IMR-90 (cell line): ENCODE results near the gene RAB39A. TPM values are rescaled to one million over a fixed set of nuclear protein-coding genes. Genes with fewer than 3 reads are reported as not detected.

Experiments
- ATAC-seq: fragments of 200-7000 bp; cut with Tn5 transposase; 2 replicates; pipeline ENCODE4 v1.9.1; 2020; ENCODE audit warnings: low read depth, mild to moderate bottlenecking, moderate library complexity
- BruUV-seq: library from RNA; stranded (reverse); fragments of 400-500 nt; replicated peaks from 2 replicates; lab custom pipeline; 2021; lab: Mats Ljungman, UMichigan
- CTCF ChIA-PET: fragments of 300-600 bp; formaldehyde crosslinking; extraction: SDS; loops from one replicate; lab custom pipeline; 2021; ENCODE audit warnings: antibody characterized with exemption; lab: Yijun Ruan, JAX
- POLR2A ChIA-PET: fragments of 300-600 bp; sonication (Branson Sonifier 250); formaldehyde crosslinking; loops from one replicate; lab custom pipeline; 2022; ENCODE audit warnings: antibody characterized with exemption; ENCODE audit not compliant: unreplicated experiment; lab: Charles Lee
- DNase-seq: peaks from one replicate; pipeline ENCODE4 v3.0.0; 2013
- H2AFZ ChIP-seq: replicated peaks from 2 replicates; pipeline ENCODE3; 2013; ENCODE audit warnings: low read length, mild to moderate bottlenecking; ENCODE audit not compliant: poor library complexity
- H2AK5ac ChIP-seq: 2 replicates; pipeline ENCODE4 v1.6.1; 2013; ENCODE audit warnings: low read depth, low read length, inconsistent platforms
- H2AK9ac ChIP-seq: replicated peaks from 2 replicates; pipeline ENCODE3; 2013; ENCODE audit warnings: mild to moderate bottlenecking, low read depth, low read length, moderate library complexity; ENCODE audit not compliant: poor library complexity
- H2BK120ac ChIP-seq: 2 replicates; pipeline ENCODE4 v1.6.1; 2013; ENCODE audit warnings: low read depth, low read length, inconsistent platforms
- H2BK15ac ChIP-seq: 3 replicates; pipeline ENCODE4 v1.6.1; 2013; ENCODE audit warnings: low read depth, low read length, inconsistent platforms
- H2BK20ac ChIP-seq: 2 replicates; pipeline ENCODE4 v1.6.1; 2013; ENCODE audit warnings: low read depth, mild to moderate bottlenecking, inconsistent platforms, low read length, moderate library complexity
- H2BK5ac ChIP-seq: 2 replicates; pipeline ENCODE4 v1.6.1; 2013; ENCODE audit warnings: mild to moderate bottlenecking, low read depth, low read length, inconsistent platforms; ENCODE audit not compliant: poor library complexity, severe bottlenecking
- H3K14ac ChIP-seq: replicated peaks from 2 replicates; pipeline ENCODE4 v1.6.1; 2013; ENCODE audit warnings: low read depth, low read length, inconsistent platforms
- H3K18ac ChIP-seq: 2 replicates; pipeline ENCODE4 v1.6.1; 2013; ENCODE audit warnings: low read depth, low read length, control low read depth
- H3K23ac ChIP-seq: 2 replicates; pipeline ENCODE4 v1.6.1; 2013; ENCODE audit warnings: low read depth, low read length, inconsistent platforms
- H3K27ac ChIP-seq: 2 replicates; pipeline ENCODE4 v1.5.1; 2013; ENCODE audit warnings: mild to moderate bottlenecking, control low read depth, low read length; ENCODE audit not compliant: insufficient read depth
- H3K27me3 ChIP-seq: 2 replicates; pipeline ENCODE4 v1.6.1; 2013; ENCODE audit warnings: low read length; ENCODE audit not compliant: control insufficient read depth, insufficient read depth
- H3K36me3 ChIP-seq: 2 replicates; pipeline ENCODE4 v1.6.1; 2013; ENCODE audit warnings: low read length, mixed read lengths; ENCODE audit not compliant: control insufficient read depth, insufficient read depth
- H3K4ac ChIP-seq: 2 replicates; pipeline ENCODE4 v1.6.1; 2013; ENCODE audit warnings: low read depth, low read length, inconsistent platforms
- H3K4me1 ChIP-seq: 2 replicates; pipeline ENCODE4 v1.6.1; 2013; ENCODE audit warnings: low read length, mixed read lengths; ENCODE audit not compliant: control insufficient read depth, insufficient read depth
- H3K4me2 ChIP-seq: 2 replicates; pipeline ENCODE4 v1.6.1; 2013; ENCODE audit warnings: low read depth, mild to moderate bottlenecking, control low read depth, low read length, moderate library complexity
- H3K4me3 ChIP-seq: 2 replicates; pipeline ENCODE4 v1.5.1; 2013; ENCODE audit warnings: low read depth, mild to moderate bottlenecking, control low read depth, low read length, moderate library complexity; ENCODE audit not compliant: insufficient read depth
- H3K56ac ChIP-seq: 2 replicates; pipeline ENCODE4 v1.6.1; 2013; ENCODE audit warnings: low read length, inconsistent platforms; ENCODE audit not compliant: insufficient read depth; ENCODE audit errors: extremely low read depth
- H3K79me1 ChIP-seq, 2 experiments: 2 replicates each; pipeline ENCODE4 v1.6.1; 2013; ENCODE audit warnings: low read length in 2 of 2, inconsistent platforms in 1 of 2, low read depth in 1 of 2
- H3K9ac ChIP-seq: 2 replicates; pipeline ENCODE4 v1.6.1; 2013; ENCODE audit warnings: low read depth, low read length, control low read depth
- H3K9me1 ChIP-seq: 2 replicates; pipeline ENCODE4 v1.6.1; 2013; ENCODE audit warnings: low read length, inconsistent platforms; ENCODE audit not compliant: insufficient read depth
- H3K9me3 ChIP-seq: 2 replicates; pipeline ENCODE4 v1.6.1; 2013; ENCODE audit warnings: low read length; ENCODE audit not compliant: control insufficient read depth, insufficient read depth
- H4K20me1 ChIP-seq: 2 replicates; pipeline ENCODE4 v1.6.1; 2013; ENCODE audit warnings: low read length, inconsistent platforms; ENCODE audit not compliant: insufficient read depth
- H4K5ac ChIP-seq: 2 replicates; pipeline ENCODE4 v1.6.1; 2013; ENCODE audit warnings: mild to moderate bottlenecking, low read depth, low read length, control low read depth
- H4K8ac ChIP-seq, 2 experiments: 2 replicates each; pipeline ENCODE4 v1.6.1; 2013; ENCODE audit warnings: low read depth in 2 of 2, low read length in 2 of 2, control low read depth in 1 of 2, inconsistent platforms in 1 of 2
- H4K91ac ChIP-seq: 2 replicates; pipeline ENCODE4 v1.6.1; 2013; ENCODE audit warnings: low read depth, low read length, inconsistent platforms; ENCODE audit not compliant: insufficient read depth
- CEBPB ChIP-seq: IDR thresholded peaks from 2 replicates; pipeline ENCODE4 v1.6.1; 2012; ENCODE audit warnings: low read depth, low read length, improper control_type of control experiment
- FOS ChIP-seq: fragments of 150-350 bp; IDR thresholded peaks from 2 replicates; pipeline ENCODE4 v1.6.1; 2016; ENCODE audit warnings: low read depth, low read length
- MXI1 ChIP-seq: IDR thresholded peaks from 2 replicates; pipeline ENCODE4 v1.6.1; 2012; ENCODE audit warnings: low read depth, mild to moderate bottlenecking, low read length, moderate library complexity, borderline replicate concordance
- POLR2A ChIP-seq: IDR thresholded peaks from 2 replicates; pipeline ENCODE4 v1.6.1; 2012; ENCODE audit warnings: mild to moderate bottlenecking, low read depth, low read length
- RCOR1 ChIP-seq: IDR thresholded peaks from 2 replicates; pipeline ENCODE4 v1.6.1; 2012; ENCODE audit warnings: mild to moderate bottlenecking, low read length, improper control_type of control experiment; ENCODE audit not compliant: insufficient replicate concordance
- RFX5 ChIP-seq: IDR thresholded peaks from 2 replicates; pipeline ENCODE4 v1.8.0; 2012; ENCODE audit warnings: low read depth, mild to moderate bottlenecking, low read length, moderate library complexity
- SMC3 ChIP-seq: fragments of 150-350 bp; IDR thresholded peaks from 2 replicates; pipeline ENCODE4 v1.6.1; 2016; ENCODE audit warnings: low read depth, mild to moderate bottlenecking, antibody characterized with exemption, low read length, moderate library complexity
- WGBS, 2 experiments: methylation state at CpG; one replicate each; pipeline versions ENCODE4 v1.1.5 to v1.1.7; 2013; ENCODE audit warnings: missing lambda C conversion rate in 2 of 2; ENCODE audit not compliant: insufficient read length in 1 of 2; ENCODE audit errors: extremely low coverage in 2 of 2; 5-methylcytosine and 5-hydroxymethylcytosine counted together
- dilution Hi-C: fragments of 300-500 bp; cut with HindIII; formaldehyde crosslinking; loops from one replicate; pipeline ENCODE4 v1.14.3; 2018; ENCODE audit warnings: low sequenced_read_pairs; ENCODE audit not compliant: unreplicated experiment
- in situ Hi-C: fragments of 300-500 bp; cut with MboI; formaldehyde crosslinking; loops from 3 replicates; pipeline ENCODE4 v1.14.3; 2019; ENCODE audit warnings: low sequenced_read_pairs, inconsistent platforms, mixed read lengths
- intact Hi-C: fragments of 100-400 bp; cut with micrococcal nuclease; formaldehyde crosslinking; loops from 2 replicates; pipeline ENCODE4 v1.10.0; 2022
- polyA plus RNA-seq, 3 experiments: library from polyadenylated mRNA; depleted of rRNA; stranded (reverse); fragments of >200 nt; gene quantifications; 2 replicates each; pipeline ENCODE4 v1.2.3, GENCODE V29; 2012; ENCODE audit warnings: low replicate concordance in 1 of 3
- total RNA-seq: library from RNA; depleted of rRNA; stranded (reverse); fragments of >200 nt; gene quantifications from 2 replicates; pipeline ENCODE4 v1.2.3, GENCODE V29; 2012
- TF ChIP-seq, protein P1 (sequence below): fragments of 150-350 bp; IDR thresholded peaks from 2 replicates; pipeline ENCODE4 v1.6.1; 2017; ENCODE audit warnings: mild to moderate bottlenecking, antibody characterized with exemption, low read length, low read depth

The RAB39A gene
- total and polyA plus RNA-seq, 2 of the 4 experiments (the other 2 are of a cell fraction), result not detected

DNA sequence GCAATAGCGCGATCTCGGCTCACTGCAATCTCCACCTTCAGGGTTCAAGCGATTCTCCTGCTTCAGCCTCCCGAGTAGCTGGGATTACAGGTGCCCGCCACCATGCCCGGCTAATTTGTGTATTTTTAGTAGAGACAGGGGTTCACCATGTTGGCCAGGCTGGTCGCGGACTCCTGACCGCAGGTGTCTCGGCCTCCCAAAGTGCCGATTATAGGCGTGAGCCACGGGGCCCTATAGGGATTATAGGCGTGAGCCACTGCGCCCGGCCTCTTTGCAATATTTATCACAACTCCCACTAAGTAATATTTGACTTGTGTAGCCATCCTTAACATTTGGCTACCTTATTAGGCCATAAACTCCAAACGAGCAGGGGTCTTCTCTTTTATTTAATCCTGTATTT, 79.6 kb downstream of the RAB39A start:
- in situ Hi-C loops (no loop called here), intact Hi-C loops (loop anchor here (2.0 kb wide), 1 partner anchor 29 kb away; no protein-coding TSS in a partner anchor), dilution Hi-C loops (no loop called here)
- ATAC-seq (no peak), DNase-seq (no peak)
- H4K91ac ChIP-seq, result no peak overlapping the region
- H2BK15ac ChIP-seq, result no peak overlapping the region
- no peaks in the 10 kb centered on the region; the same call in 1 of the 2 replicates for H3K9me3 ChIP-seq
- no peak overlapping the region for H3K4ac ChIP-seq
- H3K9me1 ChIP-seq, result no peaks in the 10 kb centered on the region; the same call in 1 of the 2 replicates
- H2BK5ac ChIP-seq, result no peak overlapping the region
- peaks cover 5 to 19% of the 10 kb centered on the region in 2 experiments; a peak in 3 of 4 replicates for H3K79me1 ChIP-seq
- no peak overlapping the region for H3K14ac ChIP-seq
- no peak overlapping the region for H3K56ac ChIP-seq
- BruUV-seq, result no TSS peak
- H3K27ac ChIP-seq, result no peak overlapping the region
- H3K36me3 ChIP-seq, result no peaks in the 10 kb centered on the region
- H3K4me3 ChIP-seq, result no peak overlapping the region
- no peak overlapping the region for H2BK120ac ChIP-seq
- H2AK5ac ChIP-seq, result no peak overlapping the region
- no peak overlapping the region for H3K4me2 ChIP-seq
- no peak overlapping the region for H4K5ac ChIP-seq
- H3K23ac ChIP-seq, result no peak overlapping the region
- CTCF ChIA-PET, result no interaction called here
- no peak overlapping the region for H2AFZ ChIP-seq
- POLR2A ChIA-PET, result no interaction called here
- H2AK9ac ChIP-seq, result no peak overlapping the region
- H4K20me1 ChIP-seq, result peaks cover 2% of the 10 kb centered on the region; the same call in 1 of the 2 replicates
- no peaks in the 10 kb centered on the region for H3K27me3 ChIP-seq
- WGBS, 2 experiments, result 98% methylated on average over 11 of the region's 18 CpGs; no CpG with 5 or more reads in 1 of the 2 experiments
- H3K18ac ChIP-seq, result no peak overlapping the region
- no peaks in the 10 kb centered on the region for H3K4me1 ChIP-seq
- H4K8ac ChIP-seq, result no peak overlapping the region
- H2BK20ac ChIP-seq, result no peak overlapping the region
- H3K9ac ChIP-seq, result no peak overlapping the region
- TF ChIP-seq, protein P1, sequence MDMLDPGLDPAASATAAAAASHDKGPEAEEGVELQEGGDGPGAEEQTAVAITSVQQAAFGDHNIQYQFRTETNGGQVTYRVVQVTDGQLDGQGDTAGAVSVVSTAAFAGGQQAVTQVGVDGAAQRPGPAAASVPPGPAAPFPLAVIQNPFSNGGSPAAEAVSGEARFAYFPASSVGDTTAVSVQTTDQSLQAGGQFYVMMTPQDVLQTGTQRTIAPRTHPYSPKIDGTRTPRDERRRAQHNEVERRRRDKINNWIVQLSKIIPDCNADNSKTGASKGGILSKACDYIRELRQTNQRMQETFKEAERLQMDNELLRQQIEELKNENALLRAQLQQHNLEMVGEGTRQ, result no peak
- TF ChIP-seq RFX5 (no peak), POLR2A (no peak), CEBPB (no peak), MXI1 (no peak), RCOR1 (no peak), FOS (no peak), SMC3 (no peak)
